Measurements from ENCODE around the gene URGCP. TPM values are rescaled to one million over a fixed set of nuclear protein-coding genes. Genes with fewer than 3 reads are reported as not detected.
A peak's percentile ranks its signal among the peaks of the same experiment; 100 is the strongest.

The URGCP gene
- total RNA-seq, 1 donor from 2014 or later: 28.2 TPM

DNA sequence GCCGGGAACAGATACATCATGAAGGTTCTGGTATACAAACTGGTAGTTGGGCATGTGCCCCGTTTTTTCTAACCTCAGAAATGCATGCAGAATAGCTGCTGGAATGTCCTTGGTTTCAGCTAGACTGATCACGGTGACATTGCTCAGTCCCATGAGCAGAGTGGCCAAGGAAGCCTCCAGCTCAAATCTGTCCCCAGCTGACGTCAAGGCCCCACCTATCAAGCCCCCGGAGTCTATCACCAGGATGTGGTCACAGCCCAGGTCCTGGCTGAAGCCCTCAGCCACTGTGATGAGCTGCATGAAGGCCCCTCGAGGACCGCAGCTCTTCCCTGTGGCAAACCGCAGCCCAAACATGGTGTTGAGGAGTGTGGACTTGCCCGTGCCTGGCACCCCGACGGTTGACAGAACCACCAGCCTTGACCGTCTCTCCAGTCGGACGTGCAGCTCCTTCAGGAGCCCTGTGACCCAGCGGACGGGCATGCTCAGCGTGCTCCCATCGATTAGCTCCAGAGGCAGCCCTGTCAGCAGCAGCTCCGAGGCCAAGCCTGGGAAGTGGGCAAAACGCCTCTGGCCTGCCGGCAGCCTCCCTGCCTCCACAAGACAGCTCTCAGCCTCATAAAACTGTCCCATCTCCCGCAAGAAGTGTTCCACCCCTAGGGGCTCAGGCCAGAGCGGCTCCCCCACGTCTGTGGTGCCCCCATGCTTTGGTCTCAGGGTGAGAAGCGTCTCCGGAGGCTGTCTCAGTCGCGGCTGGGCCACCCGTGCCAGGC is 29.2 kb downstream of the URGCP start:
- Mint-ChIP-seq H3K27ac (no peak overlapping the region), H3K36me3 (peaks cover 14% of the 10 kb centered on the region), H3K4me3 (no peak overlapping the region), H3K9me3 (no peaks in the 10 kb centered on the region), H3K4me1 (ENCODE audit: unreplicated experiment) (peaks cover 14% of the 10 kb centered on the region), H3K27me3 (no peaks in the 10 kb centered on the region)
- TF ChIP-seq, protein P1, sequence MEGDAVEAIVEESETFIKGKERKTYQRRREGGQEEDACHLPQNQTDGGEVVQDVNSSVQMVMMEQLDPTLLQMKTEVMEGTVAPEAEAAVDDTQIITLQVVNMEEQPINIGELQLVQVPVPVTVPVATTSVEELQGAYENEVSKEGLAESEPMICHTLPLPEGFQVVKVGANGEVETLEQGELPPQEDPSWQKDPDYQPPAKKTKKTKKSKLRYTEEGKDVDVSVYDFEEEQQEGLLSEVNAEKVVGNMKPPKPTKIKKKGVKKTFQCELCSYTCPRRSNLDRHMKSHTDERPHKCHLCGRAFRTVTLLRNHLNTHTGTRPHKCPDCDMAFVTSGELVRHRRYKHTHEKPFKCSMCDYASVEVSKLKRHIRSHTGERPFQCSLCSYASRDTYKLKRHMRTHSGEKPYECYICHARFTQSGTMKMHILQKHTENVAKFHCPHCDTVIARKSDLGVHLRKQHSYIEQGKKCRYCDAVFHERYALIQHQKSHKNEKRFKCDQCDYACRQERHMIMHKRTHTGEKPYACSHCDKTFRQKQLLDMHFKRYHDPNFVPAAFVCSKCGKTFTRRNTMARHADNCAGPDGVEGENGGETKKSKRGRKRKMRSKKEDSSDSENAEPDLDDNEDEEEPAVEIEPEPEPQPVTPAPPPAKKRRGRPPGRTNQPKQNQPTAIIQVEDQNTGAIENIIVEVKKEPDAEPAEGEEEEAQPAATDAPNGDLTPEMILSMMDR (conservative IDR thresholded peaks at IDR 0.05): no peak
- DNase-seq (ENCODE audit: extremely low spot score, unreplicated experiment): no peak

DNA sequence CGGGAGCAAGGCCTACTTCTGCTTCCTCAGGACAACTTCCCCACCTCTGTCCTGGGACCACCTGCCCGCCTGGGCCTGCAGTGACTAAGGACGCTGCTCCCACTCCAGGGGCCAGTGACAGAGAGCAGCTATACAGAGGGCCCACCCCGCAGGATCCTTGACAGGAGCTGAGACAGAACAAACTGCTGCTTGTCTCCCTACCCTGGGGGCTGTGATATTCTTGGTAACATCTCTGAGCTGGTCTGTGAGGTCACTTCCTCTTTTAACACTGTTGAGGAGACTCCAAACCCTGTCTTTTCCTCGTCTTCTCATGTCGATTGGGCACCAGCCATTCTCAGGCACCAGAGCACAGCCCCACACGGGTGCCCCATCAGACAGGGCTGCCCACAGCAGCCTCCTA is 30.2 kb downstream of the URGCP start:
- H3K4me1 Mint-ChIP-seq (ENCODE audit: unreplicated experiment): peaks cover 17% of the 10 kb centered on the region
- no peak overlapping the region for H3K27ac Mint-ChIP-seq
- no peaks in the 10 kb centered on the region for H3K9me3 Mint-ChIP-seq
- no peak for DNase-seq (ENCODE audit: extremely low spot score, unreplicated experiment)
- H3K27me3 Mint-ChIP-seq: no peaks in the 10 kb centered on the region
- no peak overlapping the region for H3K4me3 Mint-ChIP-seq
- H3K36me3 Mint-ChIP-seq: peaks cover 8% of the 10 kb centered on the region
- TF ChIP-seq, protein P1 (conservative IDR thresholded peaks at IDR 0.05): no peak

DNA sequence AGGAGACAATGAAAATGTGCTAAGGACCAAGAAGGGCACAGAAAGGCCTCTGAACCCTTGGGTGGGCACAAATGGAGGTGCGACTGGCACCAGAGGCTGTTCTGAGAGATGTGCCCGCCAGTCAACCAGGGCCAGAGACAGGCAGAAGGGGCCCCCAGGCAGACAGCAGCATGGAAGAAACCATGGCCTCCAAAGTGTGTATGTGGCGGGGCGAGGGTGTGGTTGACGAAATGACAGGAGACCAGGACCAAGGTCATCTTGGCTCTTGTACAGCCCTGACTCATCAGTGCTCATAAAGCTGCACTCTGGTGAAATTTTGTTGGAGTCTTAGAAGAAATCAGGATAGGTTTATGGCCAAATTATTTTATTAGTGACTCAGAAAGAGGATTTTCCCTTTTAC is 33.1 kb downstream of the URGCP start:
- H3K4me3 Mint-ChIP-seq: no peak overlapping the region
- no peaks in the 10 kb centered on the region for H3K27me3 Mint-ChIP-seq
- TF ChIP-seq, protein P1 (conservative IDR thresholded peaks at IDR 0.05): no peak
- H3K36me3 Mint-ChIP-seq: peaks cover 4% of the 10 kb centered on the region
- peaks cover 28% of the 10 kb centered on the region for H3K4me1 Mint-ChIP-seq (ENCODE audit: unreplicated experiment)
- no peak for DNase-seq (ENCODE audit: extremely low spot score, unreplicated experiment)
- peak overlapping the region; percentile 67 for H3K27ac Mint-ChIP-seq
- H3K9me3 Mint-ChIP-seq: no peaks in the 10 kb centered on the region

DNA sequence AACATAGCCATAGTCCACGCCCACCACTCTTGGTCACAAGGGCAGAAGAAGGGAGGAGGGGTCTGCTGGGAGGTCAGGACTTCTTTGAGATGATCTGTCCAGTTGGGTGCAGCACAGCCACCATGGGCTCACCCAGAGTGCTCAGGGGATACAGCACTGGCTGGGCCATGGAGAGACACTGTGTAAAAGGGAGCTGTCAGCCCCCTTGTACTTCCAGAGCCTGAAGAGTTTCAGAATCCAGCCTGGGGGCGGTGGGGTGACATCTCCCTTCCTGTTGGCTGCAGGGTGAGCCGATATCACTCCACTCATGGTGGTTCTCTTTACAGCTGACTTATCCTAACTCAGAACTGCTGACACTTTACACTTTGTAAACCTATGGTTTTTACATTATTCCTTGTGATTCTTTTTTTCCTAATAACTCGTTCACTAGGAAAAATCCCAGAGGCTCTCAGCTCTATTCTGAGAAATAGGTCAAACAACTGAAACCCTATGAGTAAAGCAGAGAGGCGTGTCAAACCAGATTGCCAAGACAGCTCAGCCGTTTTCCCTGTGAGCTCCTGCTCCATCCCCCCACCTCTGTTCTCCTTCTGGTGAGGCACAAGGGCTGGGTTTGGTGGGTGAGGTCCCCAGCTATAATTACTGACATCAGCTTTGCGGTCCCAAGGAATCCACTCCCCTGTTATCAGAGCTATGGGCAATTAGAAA is 33.8 kb downstream of the URGCP start:
- TF ChIP-seq, protein P1 (conservative IDR thresholded peaks at IDR 0.05): no peak
- DNase-seq (ENCODE audit: extremely low spot score, unreplicated experiment): no peak
- H3K4me3 Mint-ChIP-seq: no peak overlapping the region
- H3K4me1 Mint-ChIP-seq (ENCODE audit: unreplicated experiment): peaks cover 28% of the 10 kb centered on the region
- peaks cover 4% of the 10 kb centered on the region for H3K36me3 Mint-ChIP-seq
- no peaks in the 10 kb centered on the region for H3K27me3 Mint-ChIP-seq
- H3K9me3 Mint-ChIP-seq: no peaks in the 10 kb centered on the region
- H3K27ac Mint-ChIP-seq: peak overlapping the region; percentile 67

DNA sequence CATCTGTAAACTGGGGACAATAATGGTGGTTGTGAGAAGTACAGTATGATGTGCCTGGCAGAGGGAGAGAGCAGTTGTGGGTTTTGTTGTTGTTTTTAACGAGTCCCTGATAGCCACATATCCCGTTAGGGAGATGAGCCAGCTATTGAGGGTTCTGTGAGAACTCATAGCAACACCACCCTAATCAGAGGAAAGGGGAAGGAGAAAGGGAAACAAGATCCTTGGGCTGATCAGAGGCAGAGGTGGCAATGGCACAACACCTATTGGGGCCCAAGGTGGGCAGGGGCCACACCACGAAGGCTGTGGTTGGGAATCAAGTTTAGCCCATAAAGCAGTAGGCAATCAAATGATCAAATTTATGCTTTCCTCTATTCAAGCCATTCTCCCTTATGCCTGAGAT is 35.3 kb downstream of the URGCP start:
- Mint-ChIP-seq H3K27me3 (no peaks in the 10 kb centered on the region), H3K4me1 (ENCODE audit: unreplicated experiment) (peaks cover 28% of the 10 kb centered on the region), H3K9me3 (no peaks in the 10 kb centered on the region), H3K36me3 (peaks cover 4% of the 10 kb centered on the region), H3K4me3 (peak overlapping the region; percentile 57), H3K27ac (peak overlapping the region; percentile 65)
- TF ChIP-seq, protein P1 (conservative IDR thresholded peaks at IDR 0.05): no peak
- no peak for DNase-seq (ENCODE audit: extremely low spot score, unreplicated experiment)

All from type B pancreatic cell (in vitro differentiated cells).